Stimulated activated CD4-positive, alpha-beta T cell treated with anti-CD3 and anti-CD28 coated beads, TNF-alpha, amount 100 ng/mL, for 48 hours (primary cell): ENCODE results near the gene BCKDK.

Experiments used
- DNase-seq, 3 donors: peaks; one replicate each; pipeline ENCODE4 v3.0.0-alpha.2; 2020; ENCODE audit warnings: low read depth in 3 of 3

BCKDK gene

GRCh38 chr16:31108035-31108793, at the start of gene BCKDK:
BCKDK (plus strand) TSS chr16:31108386; CDS start chr16:31109224, 838 bp downstream.
- peak; percentile 57 to 75 (median 68) for DNase-seq

DNA sequence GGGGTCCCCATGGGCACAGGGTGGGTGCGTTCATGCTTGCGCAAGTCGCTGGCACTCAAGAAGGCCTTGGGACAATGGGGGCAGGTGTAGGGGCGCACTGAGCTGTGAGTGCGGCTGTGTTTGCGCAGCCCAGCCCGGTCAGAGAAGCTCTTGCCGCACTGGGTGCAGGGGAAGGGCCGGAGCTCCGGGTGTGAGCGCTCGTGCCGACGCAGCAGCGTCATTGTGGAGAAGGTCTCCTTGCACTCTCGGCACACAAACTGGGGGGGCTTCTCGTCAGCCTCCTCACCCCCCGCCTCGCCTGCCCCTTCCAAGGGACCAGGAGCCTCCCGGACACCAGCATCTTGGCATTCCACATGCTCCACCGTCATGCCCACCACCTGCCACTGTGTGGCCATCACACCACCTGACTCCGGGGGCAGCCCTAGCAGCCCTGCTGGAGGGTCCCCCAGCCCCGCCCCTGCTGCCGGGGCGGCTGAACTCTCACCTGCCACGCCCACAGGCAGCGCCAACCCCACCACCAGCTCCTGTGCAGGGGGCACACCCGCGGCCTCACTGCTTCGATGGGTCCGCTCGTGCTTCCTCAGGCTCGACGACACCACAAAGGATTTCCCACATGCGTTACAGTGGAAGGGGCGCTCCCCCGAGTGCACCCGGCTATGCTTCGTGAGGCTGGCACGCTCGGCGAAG, 46.9 kb upstream of the BCKDK start:
- DNase-seq: no peak

DNA sequence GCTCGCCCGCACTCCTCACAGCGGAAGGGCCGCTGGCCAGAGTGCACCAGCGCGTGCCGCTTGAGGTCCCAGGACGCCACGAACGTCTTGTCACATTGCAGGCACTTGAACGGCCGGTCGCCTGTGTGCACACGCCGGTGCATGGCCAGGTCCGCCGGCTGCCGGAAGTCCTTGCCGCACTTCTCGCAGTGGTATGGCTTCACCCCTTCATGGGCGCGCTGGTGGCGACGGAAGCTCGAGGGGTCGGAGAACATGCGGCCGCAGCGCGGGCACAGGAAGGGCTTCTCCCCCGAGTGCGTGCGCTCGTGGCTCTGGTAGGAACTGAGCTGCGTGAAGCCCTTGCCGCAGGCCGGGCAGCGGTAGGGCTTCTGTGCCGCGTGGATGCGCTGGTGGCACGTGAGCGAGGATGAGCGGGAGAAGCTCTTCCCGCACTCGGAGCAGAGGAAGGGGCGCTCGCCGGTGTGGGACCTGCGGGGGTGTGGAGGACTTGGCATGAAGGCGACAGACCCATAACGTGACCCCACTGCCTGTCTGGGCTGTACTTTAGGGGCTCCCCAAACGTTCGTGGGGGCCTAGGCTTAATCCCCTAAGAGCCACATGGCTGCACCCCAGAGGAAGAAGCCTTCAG, 46.3 kb upstream of the BCKDK start:
- no peak for DNase-seq

DNA sequence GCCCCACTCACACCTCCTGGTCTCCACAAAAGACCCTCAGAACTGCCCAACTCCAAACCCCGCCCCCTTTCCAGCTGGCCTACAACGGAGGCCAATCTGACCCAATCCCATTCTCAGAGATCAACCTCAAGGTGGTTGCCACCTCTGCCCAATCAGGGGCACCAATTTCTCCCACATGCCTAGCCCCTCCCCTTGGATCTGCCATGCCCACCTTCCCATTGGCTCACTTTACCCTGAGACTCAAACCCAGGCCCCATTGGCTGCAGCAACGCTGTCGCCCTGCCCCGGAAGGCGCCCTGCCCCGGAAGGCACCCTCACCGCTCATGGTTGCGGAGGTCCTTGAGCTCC, 44.7 kb upstream of the BCKDK start:
- DNase-seq: no peak

DNA sequence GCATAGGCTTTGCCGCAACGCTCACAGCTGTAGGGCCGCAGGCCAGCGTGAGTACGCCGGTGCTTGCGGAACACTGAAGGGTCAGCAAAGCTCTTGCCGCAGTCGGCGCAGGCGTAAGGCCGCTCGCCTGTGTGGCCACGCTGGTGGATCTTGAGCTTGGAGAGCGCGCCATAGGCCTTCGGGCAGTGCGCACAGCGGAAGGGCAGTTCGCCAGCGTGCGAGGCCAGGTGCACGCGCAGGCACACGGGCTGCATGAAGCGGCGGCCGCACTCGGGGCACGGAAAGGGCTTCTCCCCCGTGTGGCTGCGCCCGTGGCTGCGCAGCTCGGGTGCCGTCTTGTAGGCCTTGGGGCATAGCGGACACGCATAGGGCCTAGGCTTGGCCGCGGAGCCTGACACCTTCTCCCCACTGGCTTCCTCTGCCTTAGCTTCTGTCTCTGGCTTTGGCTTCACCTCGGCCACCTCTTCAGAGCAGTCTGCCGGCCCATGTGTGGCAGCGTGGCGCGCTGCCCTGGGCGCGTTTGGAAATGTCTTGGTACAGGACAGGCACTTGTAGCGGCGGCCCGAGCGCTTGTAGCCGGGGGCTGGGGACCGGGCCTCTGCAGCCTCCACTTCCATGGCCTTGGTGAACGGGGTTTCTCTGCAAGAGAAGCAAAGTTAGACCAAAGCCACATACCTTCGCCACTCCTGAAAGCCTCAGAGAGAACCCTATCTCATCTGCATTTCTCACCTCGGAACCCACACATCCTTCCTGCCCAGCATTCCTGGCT, 44.2 kb upstream of the BCKDK start:
- DNase-seq: no peak

DNA sequence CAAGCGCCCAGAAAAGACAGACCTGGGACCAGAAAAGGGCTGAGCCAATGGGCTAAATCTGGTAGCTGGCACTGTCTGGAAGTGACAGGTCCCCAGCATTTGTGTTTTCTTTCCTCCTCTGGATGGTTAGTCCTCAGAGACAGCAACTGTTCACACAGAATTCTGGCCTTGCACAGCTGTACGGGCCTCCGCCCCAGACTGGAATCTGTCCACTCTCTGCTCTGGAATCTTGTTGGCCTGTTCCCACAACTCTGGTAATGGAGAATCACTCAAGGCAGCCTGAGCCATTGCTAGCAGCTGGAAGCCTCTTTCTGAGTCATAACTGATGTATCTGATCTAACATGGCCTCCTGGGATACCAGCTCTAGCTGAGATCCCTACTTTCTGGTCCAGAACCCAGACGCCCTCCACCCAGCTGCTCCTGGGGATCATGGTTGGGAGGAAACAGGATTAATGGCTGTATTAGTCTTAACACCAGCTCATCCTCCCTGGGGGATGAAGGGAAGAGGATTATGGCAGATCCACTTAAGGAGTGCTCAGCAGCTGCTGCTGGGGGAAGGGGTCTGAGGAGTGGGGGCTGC, 43.2 kb upstream of the BCKDK start:
- no peak for DNase-seq

- no peak for DNase-seq
Observed at GRCh38 chr16:31067342-31067741, 40.8 kb upstream of the BCKDK start.

- DNase-seq: no peak
Observed at GRCh38 chr16:31071861-31072260, 36.3 kb upstream of the BCKDK start.

GRCh38 chr16:31072540-31073141, 35.5 kb upstream of the BCKDK start:
- no peak for DNase-seq

- peak; percentile 77 to 92 (median 78) for DNase-seq
Observed at GRCh38 chr16:31073142-31073969, 34.8 kb upstream of the BCKDK start.

- DNase-seq: peak; percentile 97 to 99 (median 97)
Observed at GRCh38 chr16:31073970-31074813, 34.0 kb upstream of the BCKDK start, which contains the start of the genes ZNF646 and ZNF668. ZNF646 (plus strand) TSS chr16:31074422; CDS start chr16:31076325, 1,903 bp downstream. ZNF668 (minus strand) TSS chr16:31074240; CDS start chr16:31064459, 9,781 bp downstream.

DNA sequence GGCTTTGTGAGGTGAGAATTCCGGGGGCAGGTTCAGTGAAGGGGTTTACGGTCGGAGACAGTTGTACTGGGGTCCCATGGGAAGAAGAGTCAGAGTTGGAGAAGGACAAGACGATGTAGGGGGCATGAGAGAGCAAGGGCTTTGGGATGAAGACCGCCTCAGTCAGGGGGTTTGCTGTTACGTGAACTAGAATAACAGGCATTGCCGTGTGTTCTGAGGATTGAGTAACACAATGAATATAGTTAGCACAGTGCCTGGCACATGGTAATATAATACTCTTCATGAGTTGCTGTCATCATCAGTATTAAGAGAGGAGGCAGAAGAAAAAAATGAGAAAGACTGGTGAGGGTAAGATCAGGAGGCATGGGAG, 33.4 kb upstream of the BCKDK start:
- DNase-seq: no peak

- DNase-seq: no peak
Observed at GRCh38 chr16:31076319-31076718, 31.9 kb upstream of the BCKDK start.

DNA sequence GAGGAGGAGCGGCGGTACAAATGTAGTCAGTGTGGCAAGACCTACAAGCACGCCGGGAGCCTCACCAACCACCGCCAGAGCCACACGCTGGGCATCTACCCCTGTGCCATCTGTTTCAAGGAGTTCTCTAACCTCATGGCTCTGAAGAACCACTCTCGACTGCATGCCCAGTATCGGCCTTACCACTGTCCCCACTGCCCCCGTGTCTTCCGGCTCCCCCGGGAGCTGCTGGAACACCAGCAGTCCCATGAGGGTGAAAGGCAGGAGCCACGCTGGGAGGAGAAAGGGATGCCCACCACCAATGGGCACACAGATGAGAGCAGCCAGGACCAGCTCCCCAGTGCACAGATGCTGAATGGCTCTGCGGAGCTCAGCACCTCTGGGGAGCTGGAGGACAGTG, 31.2 kb upstream of the BCKDK start:
- no peak for DNase-seq

DNA sequence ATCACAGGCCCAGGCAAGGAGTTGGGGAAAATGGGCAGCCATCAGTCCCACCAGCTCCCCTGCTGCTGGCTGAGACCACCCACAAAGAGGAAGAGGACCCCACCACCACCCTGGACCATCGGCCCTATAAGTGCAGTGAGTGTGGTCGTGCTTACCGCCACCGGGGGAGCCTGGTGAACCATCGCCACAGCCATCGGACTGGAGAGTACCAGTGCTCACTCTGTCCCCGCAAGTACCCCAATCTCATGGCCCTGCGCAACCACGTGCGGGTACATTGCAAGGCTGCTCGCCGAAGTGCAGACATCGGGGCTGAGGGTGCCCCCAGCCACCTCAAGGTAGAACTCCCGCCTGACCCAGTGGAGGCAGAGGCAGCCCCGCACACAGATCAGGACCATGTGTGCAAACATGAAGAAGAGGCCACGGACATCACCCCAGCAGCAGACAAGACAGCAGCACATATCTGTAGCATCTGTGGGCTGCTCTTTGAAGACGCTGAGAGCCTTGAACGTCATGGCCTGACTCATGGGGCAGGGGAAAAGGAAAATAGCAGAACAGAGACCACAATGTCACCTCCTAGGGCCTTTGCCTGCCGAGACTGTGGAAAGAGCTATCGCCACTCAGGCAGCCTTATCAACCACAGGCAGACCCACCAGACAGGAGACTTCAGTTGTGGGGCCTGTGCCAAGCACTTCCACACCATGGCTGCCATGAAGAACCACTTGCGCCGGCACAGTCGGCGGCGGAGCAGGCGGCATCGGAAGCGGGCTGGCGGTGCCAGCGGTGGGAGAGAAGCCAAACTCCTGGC, 30.4 kb upstream of the BCKDK start:
- DNase-seq: no peak

- DNase-seq: no peak
Observed at GRCh38 chr16:31078597-31079341, 29.4 kb upstream of the BCKDK start.

DNA sequence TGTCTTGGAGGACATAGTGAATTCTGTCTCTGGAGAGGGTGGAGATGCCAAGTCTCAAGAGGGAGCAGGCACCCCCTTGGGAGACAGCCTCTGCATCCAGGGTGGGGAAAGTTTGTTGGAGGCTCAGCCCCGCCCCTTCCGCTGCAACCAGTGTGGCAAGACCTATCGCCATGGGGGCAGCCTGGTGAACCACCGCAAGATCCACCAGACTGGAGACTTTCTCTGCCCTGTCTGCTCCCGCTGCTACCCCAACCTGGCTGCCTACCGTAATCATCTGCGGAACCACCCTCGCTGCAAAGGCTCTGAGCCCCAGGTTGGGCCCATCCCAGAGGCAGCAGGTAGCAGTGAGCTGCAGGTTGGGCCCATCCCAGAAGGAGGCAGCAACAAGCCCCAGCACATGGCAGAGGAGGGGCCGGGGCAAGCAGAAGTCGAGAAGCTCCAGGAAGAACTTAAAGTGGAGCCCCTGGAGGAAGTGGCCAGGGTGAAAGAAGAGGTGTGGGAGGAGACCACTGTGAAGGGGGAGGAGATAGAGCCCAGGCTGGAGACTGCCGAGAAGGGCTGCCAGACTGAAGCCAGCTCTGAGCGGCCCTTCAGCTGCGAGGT, 28.7 kb upstream of the BCKDK start:
- no peak for DNase-seq
